Brain microvascular endothelial cell (primary cell): ENCODE measurements around the gene TCP10L.
"Not testable (repeated sequence)": the region's sequence is repeated elsewhere in the genome, so short reads cannot be mapped to it uniquely, and the experiment has no call there.

Experiments
- DNase-seq: peaks from one replicate; pipeline ENCODE4 v3.0.0-alpha.2; 2020
- H3K27ac ChIP-seq: fragments of 250-450 bp; sonication (Bioruptor Pico); 2 replicates; pipeline ENCODE4 v1.5.1; 2020; ENCODE audit warnings: mild to moderate bottlenecking, moderate library complexity
- H3K27me3 ChIP-seq: fragments of 250-450 bp; sonication (Bioruptor Pico); replicated peaks from 2 replicates; pipeline ENCODE4 v1.5.1; 2020; ENCODE audit warnings: mild to moderate bottlenecking
- H3K36me3 ChIP-seq: fragments of 250-450 bp; sonication (Bioruptor Pico); replicated peaks from 2 replicates; pipeline ENCODE4 v1.5.1; 2020; ENCODE audit warnings: mild to moderate bottlenecking
- H3K4me3 ChIP-seq: 2 replicates; pipeline ENCODE4 v1.5.1; 2011; ENCODE audit warnings: low read depth, mild to moderate bottlenecking, control low read depth, low read length, moderate library complexity
- in situ Hi-C: cut with HindIII; loops from 2 replicates; pipeline ENCODE4 v1.10.0; 2017; ENCODE audit warnings: low sequenced_read_pairs, low pct_ligation_motif_present
- TF ChIP-seq, protein P1 (sequence below): IDR thresholded peaks from 2 replicates; pipeline ENCODE4 v1.5.1; 2011; ENCODE audit warnings: low read depth, mild to moderate bottlenecking, moderate library complexity, low read length, control low read depth, inconsistent platforms; ENCODE audit errors: missing control alignments

The TCP10L gene

DNA sequence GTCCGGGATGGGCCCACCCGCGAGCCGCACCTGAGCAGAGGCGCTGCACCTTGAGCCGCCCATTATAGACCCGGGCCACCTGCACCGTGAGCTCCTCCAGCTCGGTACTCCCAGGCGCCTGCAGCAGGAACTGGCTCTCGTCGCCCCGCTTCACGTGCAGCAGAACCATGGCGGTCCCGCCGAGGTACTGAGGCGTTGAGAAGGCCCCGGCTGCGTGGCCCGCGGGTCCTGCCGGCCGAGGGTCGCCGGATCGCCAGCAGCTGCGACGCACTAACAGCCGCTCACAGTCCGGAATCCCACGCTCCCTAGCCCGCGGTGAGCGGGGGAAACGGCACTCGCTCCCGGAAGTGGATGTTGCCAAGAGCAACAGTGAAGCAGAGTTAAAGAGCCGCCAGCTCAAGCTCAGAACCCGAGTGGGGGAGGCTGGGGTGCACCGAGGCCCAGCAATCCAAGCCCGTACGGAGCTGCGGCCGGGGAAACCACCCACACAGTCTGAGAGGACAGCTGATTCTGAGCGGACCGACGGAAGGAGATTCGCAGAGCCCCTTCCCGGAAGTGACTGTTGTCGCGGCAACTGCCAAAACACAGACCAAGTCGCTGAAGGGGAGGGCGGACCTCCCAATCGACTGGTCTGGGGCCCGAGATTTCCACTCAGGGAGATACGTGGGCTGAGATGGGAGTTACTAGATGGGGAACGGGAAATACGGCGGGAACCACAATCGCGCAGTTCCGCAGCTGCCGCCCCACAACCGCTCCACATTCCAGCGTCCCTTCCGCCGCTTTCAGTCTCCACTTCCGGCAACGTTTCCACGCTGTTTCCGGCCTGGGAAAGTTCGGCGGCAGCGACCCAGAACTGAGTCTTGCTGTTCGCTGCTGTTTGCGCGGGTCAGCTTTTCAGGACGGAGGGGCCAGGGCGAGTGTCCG, 27.0 kb upstream of the TCP10L start, which contains the start of gene CFAP298:
CFAP298 (minus strand) TSS at position 303 of the 924 bp plus-strand sequence; CDS start at position 169, 134 bp downstream.
- TF ChIP-seq, protein P1, sequence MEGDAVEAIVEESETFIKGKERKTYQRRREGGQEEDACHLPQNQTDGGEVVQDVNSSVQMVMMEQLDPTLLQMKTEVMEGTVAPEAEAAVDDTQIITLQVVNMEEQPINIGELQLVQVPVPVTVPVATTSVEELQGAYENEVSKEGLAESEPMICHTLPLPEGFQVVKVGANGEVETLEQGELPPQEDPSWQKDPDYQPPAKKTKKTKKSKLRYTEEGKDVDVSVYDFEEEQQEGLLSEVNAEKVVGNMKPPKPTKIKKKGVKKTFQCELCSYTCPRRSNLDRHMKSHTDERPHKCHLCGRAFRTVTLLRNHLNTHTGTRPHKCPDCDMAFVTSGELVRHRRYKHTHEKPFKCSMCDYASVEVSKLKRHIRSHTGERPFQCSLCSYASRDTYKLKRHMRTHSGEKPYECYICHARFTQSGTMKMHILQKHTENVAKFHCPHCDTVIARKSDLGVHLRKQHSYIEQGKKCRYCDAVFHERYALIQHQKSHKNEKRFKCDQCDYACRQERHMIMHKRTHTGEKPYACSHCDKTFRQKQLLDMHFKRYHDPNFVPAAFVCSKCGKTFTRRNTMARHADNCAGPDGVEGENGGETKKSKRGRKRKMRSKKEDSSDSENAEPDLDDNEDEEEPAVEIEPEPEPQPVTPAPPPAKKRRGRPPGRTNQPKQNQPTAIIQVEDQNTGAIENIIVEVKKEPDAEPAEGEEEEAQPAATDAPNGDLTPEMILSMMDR, result no peak
- DNase-seq, result peak; percentile 95

DNA sequence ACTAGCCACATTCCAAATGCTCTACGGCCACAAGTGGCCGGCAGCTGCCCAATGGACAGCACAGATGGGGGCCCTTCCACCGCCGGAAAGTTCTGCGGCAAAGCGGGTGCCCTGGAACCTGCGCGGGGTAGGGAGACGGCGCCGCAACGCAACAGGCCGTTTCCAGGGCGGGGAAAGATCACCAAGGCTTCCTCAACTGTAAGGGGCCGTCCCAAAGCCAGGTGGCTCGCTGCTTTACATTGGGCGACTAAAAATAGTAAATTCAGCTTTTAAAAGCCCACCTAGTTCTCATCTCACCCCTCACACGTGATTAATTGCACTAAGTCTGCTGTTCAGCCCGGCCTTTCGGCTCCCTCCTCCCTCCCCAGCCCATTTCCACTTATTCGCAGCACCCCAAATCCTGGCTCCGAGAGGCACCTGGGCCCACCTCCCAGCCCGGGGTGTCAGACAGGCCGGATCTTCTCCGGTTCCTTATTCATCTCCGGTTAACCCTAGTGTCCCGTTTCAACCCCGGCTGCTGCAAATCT, 26.2 kb upstream of the TCP10L start:
- Histone ChIP-seq H3K27ac (peak overlapping the region; percentile 99), H3K27me3 (no peaks in the 10 kb centered on the region), H3K4me3 (peak overlapping the region; percentile 92), H3K36me3 (peaks cover 5% of the 10 kb centered on the region)
- peak; percentile 27 for DNase-seq
- TF ChIP-seq, protein P1, result no peak
- in situ Hi-C loops, result no loop called here

More for the DNA sequence above, 27.0 kb upstream of the TCP10L start, which contains the start of gene CFAP298:
- Histone ChIP-seq H3K27me3 (no peaks in the 10 kb centered on the region), H3K4me3 (peak within 1 kb of the TSS; percentile 92), H3K36me3 (peaks cover 5% of the 10 kb centered on the region), H3K27ac (peak within 1 kb of the TSS; percentile 99)
- in situ Hi-C loops, result no loop called here

DNA sequence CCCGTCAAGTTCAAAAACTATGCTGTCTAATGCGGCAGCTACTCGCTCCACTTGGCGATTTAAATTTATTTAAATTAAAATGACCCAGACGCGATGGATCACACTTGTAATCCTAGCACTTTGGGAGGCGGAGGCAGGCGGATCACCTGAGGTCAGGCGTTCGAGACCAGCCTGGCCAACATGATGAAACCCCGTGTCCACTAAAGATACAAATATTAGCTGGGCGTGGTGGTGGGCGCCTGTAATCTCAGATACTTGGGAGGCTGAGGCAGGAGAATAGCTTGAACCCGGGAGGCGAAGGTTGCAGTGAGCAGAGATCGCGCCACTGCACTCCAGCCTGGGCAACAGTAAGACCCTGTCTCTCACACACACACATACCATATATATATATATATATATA, 25.6 kb upstream of the TCP10L start:
- DNase-seq, in situ Hi-C loops: not testable (repeated sequence)
- H3K4me3 ChIP-seq, result peak overlapping the region; percentile 92

DNA sequence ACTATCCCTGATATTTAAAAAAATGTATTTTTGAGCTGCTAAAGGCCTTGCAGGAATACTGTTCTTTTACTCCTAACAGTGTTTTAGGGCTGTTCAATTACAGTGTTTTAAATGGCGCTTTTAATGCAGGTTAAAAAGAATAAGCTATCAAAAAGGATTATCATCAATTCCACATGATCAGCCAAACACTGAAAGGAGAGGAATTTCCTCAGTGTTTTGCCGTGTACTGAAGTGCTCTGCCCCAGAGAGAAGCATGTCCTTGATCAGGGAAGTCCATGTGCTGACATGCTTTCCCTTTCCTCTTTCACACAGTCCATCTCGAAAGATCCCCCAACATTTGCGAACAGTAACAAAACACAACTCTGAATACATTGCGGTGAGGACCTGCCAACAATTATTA, 23.5 kb upstream of the TCP10L start:
- DNase-seq, result no peak
- TF ChIP-seq, protein P1, result no peak
- in situ Hi-C loops, result no loop called here
- peaks cover 23% of the 10 kb centered on the region for H3K36me3 ChIP-seq
- no peaks in the 10 kb centered on the region for H3K27me3 ChIP-seq
- H3K4me3 ChIP-seq, result no peak overlapping the region
- H3K27ac ChIP-seq, result no peak overlapping the region

More for the DNA sequence above, 25.6 kb upstream of the TCP10L start:
- not testable (repeated sequence) for H3K27ac ChIP-seq, H3K36me3 ChIP-seq, H3K27me3 ChIP-seq

DNA sequence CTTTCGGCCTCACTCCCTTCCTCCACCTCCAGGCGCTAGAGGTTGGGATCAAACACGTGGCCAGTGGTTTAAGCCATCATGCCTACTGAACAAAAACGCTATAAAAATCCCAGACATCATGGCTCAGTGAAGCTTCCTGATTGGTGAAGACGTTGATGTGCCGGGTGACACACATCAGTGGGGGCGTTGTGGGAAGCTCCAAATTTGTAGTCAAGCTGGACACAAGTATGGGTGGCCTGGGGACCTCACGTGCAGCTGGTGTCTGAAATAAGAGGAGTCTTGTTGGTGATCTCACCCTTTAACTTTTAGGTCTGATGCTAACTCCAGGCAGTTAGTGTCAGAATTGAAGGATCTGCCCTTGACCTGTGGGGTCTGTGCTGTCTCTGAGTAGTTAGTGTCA, 20.1 kb upstream of the TCP10L start:
- DNase-seq, result no peak
- no peak overlapping the region for H3K4me3 ChIP-seq
- no peaks in the 10 kb centered on the region for H3K27me3 ChIP-seq
- H3K36me3 ChIP-seq, result peaks cover 38% of the 10 kb centered on the region
- in situ Hi-C loops, result no loop called here
- TF ChIP-seq, protein P1, result no peak
- H3K27ac ChIP-seq, result no peak overlapping the region

DNA sequence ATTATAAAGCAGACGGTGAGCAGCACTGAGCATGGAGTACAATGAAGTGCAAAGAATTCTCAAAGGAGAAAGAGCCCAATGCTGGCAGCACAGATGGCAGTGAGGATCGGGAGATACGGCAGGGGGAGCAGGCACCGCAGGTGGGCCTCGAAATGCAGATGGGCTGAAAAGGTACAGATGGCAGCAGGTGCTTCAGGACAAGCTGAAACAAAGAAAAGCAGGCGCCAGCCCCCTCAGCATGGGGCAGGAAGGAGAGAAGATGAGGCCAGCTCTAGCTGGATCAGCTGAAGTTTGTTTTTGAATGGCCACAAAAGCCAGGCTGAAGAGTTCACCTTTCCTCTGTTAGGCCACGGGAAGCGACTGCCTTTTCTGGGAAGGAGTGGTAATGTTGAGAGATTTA, 19.1 kb upstream of the TCP10L start:
- DNase-seq, result no peak
- H3K36me3 ChIP-seq, result peaks cover 38% of the 10 kb centered on the region
- no peak overlapping the region for H3K4me3 ChIP-seq
- no peaks in the 10 kb centered on the region for H3K27me3 ChIP-seq
- in situ Hi-C loops, result no loop called here
- H3K27ac ChIP-seq, result no peak overlapping the region
- TF ChIP-seq, protein P1, result no peak
